GM19023 (cell line): Measurements from ENCODE around the gene UGT8.
A peak's percentile ranks its signal among the peaks of the same experiment; 100 is the strongest.
"Not testable (repeated sequence)": the region's sequence is repeated elsewhere in the genome, so short reads cannot be mapped to it uniquely, and the experiment has no call there.

Experiments
- ATAC-seq: cut with Tn5 transposase; IDR thresholded peaks from one replicate; pipeline ENCODE4 v1.9.1; 2021; ENCODE audit warnings: mild to moderate bottlenecking, moderate library complexity; ENCODE audit not compliant: unreplicated experiment

The UGT8 gene

DNA sequence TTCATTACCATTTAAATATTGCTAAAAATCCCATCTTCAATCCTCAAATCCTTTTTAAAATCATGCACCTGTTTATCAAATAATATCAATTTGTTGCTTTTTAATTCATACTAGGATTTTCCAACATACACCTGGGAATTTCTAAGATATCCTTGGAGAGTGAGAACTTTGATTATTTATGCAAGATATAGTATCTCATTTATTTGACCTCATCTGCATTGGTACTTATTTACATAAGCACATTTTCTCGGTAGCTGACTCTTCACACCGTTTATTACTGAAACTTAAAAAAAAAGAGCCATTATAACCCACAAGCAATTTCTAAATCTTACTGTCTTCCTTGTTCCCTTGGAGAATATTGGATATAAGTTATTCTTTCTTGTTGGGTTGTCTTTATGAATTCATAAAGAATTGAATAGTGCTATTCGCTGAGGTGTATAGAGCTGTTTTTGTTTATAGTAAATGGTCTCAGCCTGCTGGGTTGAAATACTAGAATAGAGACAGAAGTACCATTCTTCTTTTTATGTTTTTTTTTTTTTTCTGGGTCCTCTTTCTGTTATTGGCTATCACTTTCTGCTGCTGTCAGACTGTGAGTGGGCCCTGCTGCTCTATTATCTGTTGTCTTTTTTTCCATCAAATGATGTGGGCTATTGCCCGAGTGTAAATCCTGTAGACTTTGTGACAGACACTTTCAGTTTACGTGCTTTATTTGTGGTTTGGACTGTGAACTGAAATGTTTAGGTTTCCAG lies 2.9 kb downstream of the UGT8 start:
- peak; percentile 30 for ATAC-seq

DNA sequence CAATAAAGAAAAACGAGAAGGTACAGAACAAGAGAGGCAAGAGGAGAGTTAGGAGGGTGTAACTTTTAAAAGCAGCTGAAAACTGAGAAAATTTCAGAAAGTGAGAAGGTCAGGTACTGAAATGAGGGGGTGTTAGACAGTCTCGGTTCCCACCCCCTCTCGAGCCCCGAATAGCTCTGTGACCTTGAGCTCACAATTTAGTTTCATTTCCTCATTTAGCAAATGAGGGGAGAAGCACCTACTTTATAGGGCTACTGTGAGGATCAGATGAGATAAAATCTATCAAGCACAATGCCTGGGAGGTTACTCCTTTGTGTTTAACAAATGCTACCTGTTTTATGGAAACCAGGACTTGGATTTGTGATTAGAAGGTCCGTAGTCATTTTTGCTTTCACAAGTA lies 4.9 kb downstream of the UGT8 start:
- peak; percentile 89 for ATAC-seq

GRCh38 chr4:114606245-114606644 lies 7.6 kb downstream of the UGT8 start:
- no peak for ATAC-seq

- no peak for ATAC-seq
Observed at GRCh38 chr4:114607056-114607455, 8.4 kb downstream of the UGT8 start.

- ATAC-seq, result no peak
Observed at GRCh38 chr4:114613560-114613959, 15.0 kb downstream of the UGT8 start.

- ATAC-seq, result no peak
Observed at GRCh38 chr4:114615435-114615834, 16.8 kb downstream of the UGT8 start.

DNA sequence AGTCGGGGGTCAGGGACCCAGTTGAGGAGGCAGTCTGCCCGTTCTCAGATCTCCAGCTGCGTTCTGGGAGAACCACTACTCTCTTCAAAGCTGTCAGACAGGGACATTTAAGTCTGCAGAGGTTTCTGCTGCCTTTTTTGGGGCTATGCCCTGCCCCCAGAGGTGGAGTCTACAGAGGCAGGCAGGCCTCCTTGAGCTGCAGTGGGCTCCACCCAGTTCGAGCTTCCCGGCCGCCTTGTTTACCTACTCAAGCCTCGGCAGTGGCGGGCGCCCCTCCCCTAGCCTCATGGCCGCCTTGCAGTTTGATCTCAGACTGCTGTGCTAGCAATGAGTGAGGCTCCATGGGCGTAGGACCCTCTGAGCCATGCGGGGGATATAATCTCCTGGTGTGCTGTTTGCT lies 17.4 kb downstream of the UGT8 start:
- ATAC-seq, result not testable (repeated sequence)

- no peak for ATAC-seq
Observed at GRCh38 chr4:114626196-114626595, 27.6 kb downstream of the UGT8 start.

DNA sequence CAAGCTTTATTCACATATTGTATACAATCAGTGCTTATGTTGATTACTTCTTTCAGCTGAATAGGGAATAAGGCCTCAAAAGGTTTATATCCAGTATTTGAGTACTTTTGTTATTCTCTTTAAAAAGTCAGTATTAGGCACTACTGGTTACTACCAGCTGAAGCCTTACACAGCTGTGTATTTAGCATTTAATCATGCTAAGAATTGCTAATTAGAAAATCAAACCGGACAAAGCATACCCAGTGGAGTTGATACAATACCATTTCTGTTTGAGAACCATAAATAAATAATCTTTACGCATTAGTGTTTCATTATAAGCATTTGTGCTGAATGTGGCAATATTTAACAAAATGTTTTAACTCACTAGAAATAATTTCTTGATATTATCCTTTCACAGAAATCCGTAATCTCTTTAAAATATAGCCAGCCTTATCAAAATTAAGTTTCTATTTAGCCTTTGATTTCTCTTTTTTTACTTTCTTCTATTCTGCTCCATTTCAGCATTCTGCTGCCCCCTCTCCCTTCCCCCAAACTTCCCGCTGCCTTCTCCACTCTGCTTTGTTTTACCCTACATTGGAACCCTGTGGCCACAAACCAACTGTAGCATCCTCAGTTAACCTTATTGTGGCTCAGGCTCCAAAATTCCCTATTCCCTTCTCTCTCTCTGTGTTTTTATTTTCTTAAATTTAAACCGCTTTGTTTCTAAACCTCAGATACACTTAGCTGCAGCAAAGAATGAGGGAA lies 37.8 kb downstream of the UGT8 start:
- no peak for ATAC-seq

DNA sequence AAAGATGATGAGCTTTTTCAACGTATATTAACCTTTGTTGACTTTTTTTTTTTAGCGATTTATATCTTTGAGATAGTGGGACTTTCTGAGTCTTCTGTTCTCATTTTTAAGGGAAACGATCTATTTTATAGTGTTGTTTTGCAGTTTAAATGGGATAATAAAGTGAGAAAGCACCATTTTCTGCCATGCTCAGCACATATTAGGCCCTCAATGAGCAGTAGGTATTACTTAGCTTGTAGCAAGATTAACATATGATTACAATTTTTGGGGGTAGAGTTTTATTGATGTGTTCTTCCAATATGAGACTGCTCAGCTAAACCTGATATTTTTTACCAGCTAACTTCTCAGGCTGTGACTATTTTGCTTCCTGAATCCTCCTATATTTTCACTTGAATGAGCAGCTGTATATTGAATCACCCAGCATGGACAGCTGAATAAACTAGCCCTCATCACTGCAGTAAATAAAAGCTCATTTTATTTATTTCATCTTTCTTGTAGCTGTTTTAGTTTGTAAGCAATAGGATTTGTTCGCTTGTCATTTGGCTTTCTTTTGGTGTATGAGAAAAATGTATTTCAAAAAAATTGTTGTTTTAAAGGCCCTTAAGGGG lies 43.7 kb downstream of the UGT8 start:
- no peak for ATAC-seq

GRCh38 chr4:114649908-114650307 lies 51.3 kb downstream of the UGT8 start:
- ATAC-seq, result no peak

DNA sequence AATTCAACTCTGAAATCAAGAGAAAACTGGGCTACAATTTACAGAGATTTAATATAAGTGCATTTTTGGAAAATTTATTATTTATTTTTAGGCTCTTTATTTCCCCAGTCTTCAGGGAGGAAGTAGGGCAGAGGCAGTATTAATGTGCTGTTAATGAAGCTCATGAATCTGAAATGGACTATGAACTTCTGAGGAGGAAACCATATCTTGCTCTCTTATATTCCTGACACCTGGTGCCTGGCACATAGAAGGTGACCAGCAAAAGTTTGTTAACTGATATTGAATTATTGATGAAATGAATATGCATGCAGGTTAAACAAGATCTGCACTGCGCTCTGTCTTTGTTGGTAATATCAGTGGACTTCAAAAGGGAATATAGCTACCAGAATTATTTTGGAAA lies 55.1 kb downstream of the UGT8 start:
- ATAC-seq, result no peak

GRCh38 chr4:114654592-114654991 lies 56.0 kb downstream of the UGT8 start:
- ATAC-seq, result no peak

GRCh38 chr4:114658179-114658578 lies 59.6 kb downstream of the UGT8 start:
- no peak for ATAC-seq

GRCh38 chr4:114658776-114659175 lies 60.2 kb downstream of the UGT8 start:
- no peak for ATAC-seq

- peak; percentile 96 for ATAC-seq
Observed at GRCh38 chr4:114659386-114660008, 60.9 kb downstream of the UGT8 start.

DNA sequence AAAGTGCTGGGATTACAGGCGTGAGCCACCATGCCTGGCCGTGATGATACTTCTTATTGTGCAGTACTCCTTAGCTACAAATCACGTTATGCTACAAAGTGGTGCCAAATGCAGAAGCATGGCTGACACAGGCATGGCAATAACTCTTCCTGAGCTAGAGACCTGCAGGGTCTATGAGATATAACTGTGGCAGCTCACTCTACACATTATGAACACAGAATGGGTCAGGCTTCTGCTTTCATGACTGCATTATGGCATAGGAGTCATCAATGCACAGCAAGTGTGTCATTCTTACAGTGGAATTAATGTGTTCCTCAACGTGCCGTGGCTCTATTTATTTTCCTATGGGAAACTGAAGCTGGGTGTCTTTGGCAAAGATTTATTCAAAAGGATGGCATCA lies 64.5 kb downstream of the UGT8 start:
- ATAC-seq, result no peak

DNA sequence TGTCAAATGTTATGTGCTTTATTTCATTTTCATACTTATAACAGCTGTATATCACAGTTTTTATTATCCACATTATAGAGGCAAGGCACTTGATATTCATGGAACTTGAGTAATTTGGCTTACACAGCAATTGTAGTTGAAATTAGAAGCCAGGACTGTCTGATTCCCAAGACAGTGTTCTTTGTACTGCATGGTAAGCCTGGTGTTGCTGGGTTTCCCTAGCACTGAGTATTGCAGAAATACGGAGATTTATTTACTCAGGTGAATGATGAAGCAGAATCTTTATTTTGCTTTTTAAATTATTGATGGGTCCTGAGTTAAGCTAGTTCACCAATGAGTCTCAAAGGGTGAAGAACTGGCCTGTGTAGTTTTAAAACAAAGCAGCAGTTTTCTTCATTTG lies 70.0 kb downstream of the UGT8 start:
- no peak for ATAC-seq

DNA sequence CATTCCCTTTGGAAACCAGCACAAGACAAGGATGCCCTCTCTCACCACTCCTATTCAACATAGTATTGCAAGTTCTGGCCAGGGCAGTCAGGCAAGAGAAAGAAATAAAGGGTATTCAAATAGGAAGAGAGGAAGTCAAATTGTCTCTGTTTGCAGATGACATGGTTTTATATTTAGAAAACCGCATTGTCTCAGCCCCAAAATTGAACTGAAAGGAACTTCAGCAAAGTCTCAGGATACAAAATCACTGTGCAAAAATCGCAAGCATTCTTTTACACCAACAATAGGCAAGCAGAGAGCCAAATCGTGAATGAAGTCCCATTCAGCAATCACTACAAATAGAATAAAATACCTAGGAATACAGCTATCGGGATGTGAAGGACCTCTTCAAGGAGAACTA lies 72.1 kb downstream of the UGT8 start:
- ATAC-seq, result not testable (repeated sequence)

GRCh38 chr4:114673306-114673705 lies 74.7 kb downstream of the UGT8 start:
- ATAC-seq, result no peak

DNA sequence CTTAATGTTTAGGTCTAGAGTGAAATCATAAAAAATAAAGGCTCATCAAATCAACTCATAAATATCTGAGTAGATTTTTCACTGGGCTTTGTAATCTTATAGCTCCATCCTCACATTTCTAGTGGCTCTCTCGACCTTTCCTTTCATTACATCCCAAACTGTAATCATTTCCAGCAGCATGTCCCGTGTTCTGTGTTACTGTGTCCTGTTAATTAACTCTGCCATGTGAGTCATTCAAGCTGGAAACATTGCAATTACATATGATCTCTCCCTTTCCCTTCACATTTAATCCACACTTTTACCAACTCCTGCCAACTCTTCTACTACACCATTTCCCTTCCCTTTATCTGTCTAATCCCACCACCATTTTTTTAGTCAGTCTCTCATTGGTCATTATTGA lies 75.5 kb downstream of the UGT8 start:
- no peak for ATAC-seq
